DMS114 treated with DMSO at 0.1 percent for 48 hours (cell line): ENCODE data around the gene CNTNAP2.

Source experiments
- DNase-seq: peaks from one replicate; lab custom pipeline; 2025; ENCODE audit not compliant: unreplicated experiment; lab: John Stamatoyannopoulos, UW

CNTNAP2 gene

DNA sequence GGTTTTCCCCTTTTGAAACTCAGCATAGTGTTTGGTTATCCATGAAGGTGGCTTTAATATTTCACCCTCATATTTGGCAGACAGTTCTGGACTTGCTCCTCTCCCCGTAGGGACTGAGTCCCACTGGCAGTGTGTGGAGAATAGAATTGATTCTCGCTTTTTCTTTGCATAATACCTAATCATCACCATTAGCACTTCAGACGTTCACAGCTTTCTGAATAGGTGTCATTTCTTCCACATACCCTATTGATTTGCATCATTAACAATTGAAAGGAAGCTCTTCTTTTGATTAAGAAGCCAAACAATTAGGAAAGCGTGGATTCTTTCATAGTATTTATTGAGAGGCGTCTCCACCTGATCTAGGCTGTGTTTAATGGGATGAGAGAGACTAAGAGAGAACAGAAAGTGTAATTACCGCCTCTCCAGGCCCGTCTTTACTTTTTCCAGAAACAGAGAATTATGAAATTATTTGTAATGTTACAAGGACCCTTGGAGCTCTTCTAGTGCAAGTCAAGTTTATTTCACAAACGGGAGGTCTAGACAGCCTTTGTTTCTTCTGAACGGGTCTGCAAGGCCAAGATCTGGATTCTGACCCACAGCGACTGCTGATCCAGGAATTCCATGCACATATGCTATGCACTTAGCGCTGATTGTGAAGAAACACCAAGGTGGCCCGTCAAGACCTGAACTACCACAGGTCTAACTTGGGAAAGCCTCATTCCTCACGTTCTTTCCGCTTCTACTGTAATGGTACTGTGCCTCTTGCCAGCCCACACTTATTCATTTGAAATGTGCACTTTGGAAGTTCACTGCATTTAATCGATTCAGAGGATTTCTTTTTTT is 2224.1 kb downstream of the CNTNAP2 start:
- no peak for DNase-seq

DNA sequence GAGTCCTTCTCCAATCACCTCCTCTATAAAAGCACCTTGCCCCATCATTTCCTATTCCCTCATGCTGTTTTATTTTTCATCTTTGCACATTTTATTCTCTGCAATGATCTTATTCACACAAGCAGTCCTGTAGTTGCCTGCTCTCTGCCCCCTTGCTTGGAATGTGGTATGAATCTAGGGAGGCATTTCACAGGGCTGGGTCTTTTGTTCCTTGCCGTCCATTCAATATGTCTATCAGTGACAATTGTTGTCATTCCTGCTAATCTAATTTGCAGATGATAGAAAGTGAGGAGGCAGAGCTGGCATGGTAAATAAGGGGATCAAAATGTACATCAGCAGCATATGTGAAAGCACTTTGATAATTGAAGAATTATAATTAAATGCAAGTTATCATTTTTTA is 2227.8 kb downstream of the CNTNAP2 start:
- no peak for DNase-seq

DNA sequence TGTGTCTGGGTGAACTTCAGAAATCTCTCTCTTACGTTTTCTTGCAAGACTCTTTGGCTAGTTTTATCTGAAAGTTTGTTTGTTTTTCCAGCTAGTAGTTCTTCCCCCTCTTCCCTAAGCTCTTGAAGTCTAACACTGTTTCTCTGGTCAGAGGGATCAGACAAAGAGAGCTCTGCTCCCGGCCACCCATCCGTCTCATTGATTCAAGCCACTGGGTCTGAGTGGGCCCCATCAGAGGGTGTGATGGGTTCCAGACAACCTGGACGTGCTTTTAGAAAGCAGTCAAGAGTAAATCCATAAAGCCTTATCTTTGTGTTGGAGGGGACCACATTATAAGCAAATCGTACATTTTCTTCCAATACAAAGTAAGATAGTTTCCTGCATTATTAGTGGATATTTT is 2231.4 kb downstream of the CNTNAP2 start:
- DNase-seq: no peak

DNA sequence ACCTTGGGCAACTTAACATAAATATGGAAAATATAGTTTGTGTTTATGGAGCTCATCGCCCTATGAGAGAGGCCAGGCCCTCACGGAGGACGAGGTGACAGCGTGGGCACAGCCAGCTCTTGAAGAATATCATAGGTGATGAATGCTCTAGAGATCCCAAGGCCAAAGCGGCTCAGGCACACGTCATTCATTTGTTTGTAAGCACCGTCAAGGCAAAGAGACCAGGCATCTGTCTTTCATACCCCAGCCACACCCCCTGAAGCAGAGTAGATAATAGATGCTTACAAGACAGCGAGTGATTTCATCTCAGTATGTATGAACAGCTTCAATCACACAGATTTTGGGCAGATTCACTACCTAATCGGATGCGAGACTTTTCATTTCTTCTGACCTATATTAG is 2231.9 kb downstream of the CNTNAP2 start:
- DNase-seq: no peak

DNA sequence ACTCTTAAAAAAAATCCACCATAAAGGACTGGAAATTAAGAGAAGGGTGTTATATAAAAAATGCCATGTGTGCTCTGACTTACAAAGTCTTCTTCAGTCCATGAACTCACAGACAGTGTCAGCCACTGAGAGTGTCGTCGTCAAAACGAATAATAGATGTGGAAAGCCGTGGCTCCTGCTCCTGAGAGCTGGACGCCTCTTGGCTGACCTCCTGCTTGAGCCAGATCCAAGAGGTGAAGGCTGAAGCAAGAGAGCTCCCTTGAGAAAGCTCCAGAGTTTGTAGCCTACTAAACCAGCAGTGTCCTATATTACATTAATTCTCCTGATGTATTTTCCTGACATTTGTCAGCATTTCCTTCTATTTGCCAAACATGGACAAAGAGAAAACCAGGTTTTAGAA is 2239.7 kb downstream of the CNTNAP2 start:
- no peak for DNase-seq

DNA sequence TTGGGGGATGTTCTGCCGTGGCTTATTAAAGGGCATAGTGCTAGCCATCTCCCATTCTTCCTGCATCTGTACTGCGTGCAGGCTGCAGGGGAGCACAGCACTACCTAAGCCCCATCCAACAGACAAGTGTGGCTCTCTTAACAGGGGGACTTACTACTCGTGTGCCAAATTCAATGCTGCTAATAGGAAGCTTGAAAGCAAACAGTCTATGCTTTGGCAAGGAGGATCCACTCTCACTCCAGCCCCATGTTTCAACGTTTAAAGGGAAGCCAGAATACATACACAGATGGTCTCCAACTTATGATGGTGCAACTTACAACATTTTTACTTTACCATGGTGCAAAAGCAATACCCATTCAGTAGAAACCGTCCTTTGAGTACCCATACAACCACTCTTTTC is 2245.9 kb downstream of the CNTNAP2 start:
- DNase-seq: no peak

DNA sequence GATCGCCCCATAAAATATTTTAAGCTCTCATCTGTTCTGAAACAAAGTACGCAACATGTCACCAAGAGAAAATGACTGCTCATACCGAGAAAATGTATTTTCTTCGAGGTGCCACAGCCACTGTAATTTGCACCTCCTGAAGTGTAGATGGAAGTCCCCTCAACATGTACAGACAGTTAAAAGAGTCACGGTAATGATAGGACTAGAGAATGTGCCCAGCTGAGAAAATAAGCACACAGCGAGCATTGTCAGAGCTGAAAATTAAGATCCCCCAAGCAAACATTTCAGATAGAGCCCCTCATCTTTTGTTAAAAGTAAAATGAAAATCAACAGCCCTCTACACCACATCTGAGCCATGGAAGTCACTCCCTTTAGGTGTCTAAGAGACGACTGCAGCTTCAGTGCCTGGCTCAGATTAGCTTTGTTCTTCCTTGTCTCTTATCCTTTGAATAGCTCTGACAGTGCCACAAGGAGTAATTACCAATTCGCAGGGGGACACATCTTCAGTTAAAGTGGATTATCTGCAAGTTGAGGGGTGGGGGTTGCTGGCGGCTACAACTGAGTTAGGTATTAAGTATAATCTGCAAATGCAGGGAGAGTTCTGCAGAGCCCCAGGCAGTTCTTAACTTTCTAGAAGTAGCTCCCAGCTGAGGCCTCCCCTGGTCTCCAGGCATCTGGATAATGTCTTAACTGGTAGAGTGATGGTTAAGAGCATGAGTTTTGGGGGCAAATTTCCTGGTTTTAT is 2251.3 kb downstream of the CNTNAP2 start:
- DNase-seq: no peak

DNA sequence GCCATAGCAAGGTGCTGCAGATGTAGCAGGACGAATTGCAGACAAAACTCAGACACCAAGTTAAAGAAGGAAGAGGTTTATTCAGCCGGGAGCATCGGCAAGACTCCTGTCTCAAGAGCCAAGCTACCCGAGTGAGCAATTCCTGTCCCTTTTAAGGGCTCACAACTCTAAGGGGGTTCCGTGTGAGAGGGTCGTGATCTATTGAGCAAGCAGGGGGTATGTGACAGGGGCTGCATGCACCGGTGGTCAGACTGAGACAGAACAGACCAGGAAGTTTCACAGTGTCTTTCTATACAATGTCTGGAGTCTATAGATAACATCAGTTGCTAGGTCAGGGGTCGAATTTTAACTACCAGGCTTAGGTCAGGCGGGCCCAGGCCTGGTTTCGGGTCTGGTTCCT is 2252.0 kb downstream of the CNTNAP2 start:
- DNase-seq: no peak

DNA sequence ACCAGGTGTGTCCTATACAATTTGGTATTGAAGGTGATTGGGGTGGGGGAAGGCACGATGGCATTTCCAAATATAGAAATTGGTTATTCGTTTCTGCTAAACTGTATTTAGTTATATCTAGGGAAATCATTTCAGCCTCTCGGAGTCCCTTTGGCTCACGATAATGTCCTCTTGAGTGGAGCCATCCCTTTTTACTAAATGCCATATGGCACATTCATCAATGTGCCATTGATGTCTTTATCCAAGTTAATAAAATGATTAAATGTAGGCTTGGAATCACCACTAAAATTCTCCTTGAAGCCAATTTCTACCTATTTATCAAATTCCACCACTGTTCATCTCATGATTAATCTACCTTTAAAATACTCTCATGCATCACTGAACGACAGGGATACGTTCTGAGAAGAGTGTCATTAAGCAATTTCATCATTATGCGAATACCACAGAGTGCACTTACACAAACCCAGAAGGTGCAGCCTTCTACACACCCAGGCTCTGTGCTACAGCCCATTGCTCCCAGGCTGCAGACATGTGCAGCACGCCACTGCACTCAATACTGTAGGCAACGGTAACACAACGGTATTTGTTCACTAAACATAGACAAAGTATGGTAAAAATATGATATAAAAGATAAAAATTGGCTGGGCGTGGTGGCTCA is 2254.8 kb downstream of the CNTNAP2 start:
- DNase-seq: no peak

DNA sequence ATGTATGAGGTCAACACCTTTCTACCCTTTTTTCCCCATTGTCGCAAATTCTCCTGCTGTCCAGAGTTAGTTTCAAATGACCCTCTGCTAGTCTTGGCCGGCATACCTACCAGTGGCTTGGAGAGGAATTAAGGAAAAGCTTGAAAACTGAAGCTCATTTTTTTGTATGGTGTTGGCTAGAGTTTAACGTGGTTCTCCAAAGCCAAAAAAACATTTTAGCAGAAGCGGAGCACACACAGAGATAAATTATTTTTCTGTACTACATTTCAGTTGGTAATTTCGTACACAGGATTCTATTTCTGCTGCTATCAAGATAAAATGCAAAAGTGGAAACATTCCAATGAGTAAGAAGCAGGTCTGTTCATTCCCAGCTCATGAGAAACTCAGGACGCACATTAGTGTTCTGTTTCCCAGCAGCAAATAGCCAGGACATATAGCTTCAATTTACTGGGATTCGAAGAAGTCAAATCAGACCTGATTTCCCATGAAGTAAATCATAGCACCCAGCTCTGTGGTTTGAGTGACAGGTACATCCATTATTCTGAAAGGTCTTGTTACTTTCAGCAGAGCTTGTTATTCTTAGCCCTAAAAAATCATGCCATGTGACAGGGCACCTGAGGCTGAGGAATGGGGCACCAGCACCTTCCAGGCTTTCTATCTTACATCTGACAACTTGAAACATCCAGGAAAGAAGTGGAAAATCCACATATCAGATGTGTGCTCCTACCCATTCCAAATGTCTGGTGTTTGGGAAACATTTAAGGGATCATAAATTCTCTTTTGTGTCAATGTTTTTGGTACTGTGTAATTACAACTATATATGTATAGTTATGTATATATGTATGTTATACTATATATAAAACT is 2258.0 kb downstream of the CNTNAP2 start:
- DNase-seq: no peak

DNA sequence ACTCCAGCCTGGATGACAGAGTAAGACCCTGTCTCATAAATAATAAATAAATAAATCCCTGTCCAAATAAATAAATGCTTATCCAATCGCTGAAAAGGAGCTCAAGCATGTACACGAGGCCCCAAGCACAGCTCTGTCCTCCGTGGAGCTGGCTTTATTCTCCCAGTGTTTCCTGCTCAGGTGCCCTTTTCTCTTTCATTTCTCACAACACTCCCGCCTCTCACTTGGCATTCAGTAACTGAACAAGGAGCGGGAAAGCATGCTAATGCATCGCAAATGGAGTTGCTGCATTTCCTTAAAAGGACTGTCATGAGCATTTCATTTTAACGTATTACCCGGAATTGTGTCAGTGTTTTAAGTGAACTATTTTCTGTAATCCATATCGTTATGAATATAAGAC is 2263.1 kb downstream of the CNTNAP2 start:
- no peak for DNase-seq

DNA sequence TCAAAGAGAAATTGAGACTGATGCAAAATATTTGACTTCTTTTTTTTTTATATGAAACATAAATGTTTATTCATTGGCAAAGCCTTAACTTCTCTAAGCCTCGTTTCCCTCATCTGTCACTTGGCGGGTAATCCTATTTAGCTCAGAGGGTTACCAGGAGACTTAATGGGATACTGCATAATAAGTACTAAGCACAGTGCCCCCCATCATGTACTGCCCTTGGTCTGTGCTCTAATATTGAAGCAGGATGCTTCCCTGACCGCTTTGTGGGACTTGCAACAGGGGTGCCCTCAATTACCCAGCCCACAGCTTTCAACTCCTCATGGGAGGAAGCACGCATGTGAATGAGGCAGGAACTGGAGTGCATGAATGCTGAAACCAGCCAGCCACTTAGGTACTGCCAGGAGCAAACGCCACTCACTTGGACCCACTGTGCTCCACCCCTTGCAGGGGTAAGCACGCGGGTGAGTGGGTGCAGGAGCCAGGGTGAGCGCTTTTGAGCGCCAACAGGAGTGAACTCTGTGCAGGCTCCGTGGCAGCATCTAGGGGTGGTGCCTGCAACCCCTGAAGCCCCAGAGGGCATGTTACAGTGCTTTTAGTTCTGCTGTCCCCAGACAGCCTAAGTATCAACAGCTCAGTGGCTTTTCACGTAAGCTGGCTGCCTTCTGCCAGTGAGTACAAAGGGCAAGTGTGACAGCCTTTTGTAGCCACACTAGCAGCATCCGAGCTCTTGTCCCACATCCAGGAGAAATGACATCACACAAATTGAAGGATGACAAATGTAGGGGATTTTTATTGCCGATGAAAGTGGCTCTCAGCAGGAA is 2264.2 kb downstream of the CNTNAP2 start:
- DNase-seq: no peak

DNA sequence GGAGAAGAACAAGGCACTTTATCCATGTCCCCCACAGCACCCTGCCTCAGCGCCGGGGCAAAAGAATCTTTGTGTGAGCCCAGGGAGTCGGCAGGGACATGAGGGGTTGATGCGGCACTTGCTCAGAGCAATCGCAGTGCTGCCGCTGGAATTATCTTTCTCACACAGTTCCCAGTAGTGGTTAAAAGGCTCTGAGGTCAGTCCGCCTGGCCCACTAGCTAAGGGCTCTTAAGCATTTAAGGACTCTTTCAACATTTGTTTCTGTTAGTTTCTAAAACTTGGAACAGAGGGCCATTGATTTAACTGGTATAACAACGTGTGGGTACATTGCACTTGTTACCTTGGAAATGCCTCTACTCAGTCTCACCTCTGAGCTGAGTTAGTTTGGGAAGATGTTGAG is 2266.0 kb downstream of the CNTNAP2 start:
- no peak for DNase-seq

DNA sequence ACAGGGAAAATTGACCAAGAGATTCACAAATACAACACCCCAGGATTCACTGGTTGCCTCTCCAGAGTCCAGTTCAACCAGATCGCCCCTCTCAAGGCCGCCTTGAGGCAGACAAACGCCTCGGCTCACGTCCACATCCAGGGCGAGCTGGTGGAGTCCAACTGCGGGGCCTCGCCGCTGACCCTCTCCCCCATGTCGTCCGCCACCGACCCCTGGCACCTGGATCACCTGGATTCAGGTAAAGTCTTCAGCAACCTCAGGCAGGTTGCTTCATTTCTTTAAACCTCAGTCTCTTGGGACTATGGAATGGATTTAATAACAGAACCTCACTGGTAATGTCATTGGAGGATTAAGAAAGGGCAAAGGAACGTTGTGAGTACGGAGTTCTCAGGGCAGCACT is 2267.1 kb downstream of the CNTNAP2 start:
- no peak for DNase-seq

DNA sequence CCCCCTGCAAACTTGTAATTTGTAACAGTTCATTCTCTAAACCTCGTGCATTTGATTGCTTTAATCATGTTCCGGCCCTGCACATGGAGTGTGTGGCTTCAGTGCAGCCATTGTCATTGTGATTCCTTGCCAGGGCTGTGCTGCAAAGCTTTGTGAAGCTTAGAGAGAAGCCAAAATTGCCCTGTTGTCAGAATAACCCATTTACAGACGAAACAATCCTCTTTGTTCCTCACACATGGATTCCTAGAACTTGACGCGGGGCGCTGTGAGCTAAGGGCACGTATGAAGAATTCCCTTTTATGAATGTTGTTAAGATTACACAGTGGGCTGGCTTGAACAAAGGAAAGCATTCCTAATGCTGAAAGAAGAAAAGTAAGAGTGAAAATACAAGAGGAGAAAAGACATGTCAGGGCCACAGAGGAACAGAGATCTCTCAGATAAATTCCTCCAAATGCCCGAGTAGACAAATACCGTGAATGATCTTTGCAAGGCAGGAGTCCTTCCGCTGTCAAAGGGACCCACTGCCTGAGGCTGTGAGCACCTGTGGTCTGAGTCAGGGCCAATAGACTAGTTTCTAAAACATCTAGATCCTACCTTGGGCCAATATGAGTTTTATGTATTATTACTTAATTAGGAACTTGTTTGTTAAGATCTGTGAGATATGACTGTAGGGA is 2268.5 kb downstream of the CNTNAP2 start:
- DNase-seq: no peak

DNA sequence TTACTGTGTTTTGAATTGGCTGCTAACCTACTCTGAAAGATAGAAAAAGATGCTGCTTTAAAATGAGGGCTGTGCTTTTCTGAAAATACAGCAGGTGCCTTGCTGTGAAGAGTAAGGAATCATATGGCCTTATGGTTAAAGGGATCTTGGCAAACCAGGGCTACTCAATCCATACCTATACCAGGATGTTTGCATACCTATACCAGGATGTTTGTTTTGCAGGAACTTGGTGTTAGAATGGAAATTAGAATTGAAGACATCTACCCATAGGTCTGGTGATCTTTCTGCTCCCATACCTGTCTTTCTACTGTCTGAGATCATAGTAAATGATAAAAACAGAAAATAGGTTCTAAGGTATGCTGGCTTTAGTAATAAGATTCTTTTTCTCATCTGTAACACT is 2273.8 kb downstream of the CNTNAP2 start:
- no peak for DNase-seq

DNA sequence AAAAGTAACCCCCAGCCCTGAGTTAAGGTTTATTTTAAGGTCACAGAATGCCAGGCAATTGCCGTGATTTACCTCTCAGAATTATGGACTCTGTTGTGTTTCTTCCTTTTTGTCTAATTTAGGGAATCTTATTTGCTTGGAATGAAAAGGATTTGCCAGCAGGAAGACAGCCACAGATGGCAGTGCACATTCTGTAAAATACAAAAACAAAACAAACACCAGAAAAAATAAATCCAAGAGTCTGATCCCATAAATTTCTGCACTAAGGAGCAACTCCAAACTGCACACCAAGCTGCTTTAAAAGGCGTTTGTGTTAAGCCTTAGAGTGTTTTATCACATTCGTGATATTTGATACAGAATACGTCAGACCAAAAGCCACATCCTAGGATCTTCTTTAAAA is 2275.0 kb downstream of the CNTNAP2 start:
- DNase-seq: no peak

DNA sequence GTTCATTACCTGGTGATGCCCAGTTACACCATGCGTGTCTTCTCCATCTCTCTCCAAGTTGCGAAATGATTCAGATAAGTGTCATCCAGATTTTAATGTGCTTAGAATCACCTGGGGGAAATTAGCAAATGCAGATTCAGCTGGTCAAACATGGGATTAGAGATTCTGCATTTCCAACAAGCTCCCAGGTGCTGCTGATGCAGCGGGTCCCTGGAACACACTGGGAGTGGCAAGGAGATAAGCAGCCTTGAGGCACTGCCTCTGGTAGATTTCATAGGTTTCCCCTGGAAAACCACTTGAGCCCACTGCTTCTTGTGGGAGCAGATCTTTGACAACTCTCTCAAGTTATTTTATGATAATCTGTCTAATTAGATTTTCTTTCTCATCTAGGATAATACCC is 2278.0 kb downstream of the CNTNAP2 start:
- no peak for DNase-seq

DNA sequence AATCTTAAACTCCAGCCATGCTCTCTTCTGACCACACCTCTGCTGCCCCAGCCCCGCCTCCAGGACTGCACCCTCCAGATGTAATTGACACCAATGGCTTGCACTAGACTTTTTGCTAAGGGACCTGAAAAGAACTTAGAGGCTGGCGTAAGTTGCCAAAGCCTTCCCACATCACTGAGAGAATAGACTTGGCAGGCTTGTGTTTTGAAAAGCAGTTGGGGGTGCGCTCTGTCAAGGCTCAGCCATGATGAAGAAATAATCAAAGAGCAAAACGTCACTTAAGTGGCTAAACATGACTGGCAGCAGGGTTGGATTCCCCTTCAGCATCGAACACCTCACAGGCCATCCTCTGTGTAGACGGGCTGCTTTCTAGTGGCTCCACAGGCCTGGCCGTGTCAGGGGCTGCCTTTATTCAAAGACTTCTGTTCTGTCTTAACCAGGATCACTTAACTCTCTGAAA is 2278.8 kb downstream of the CNTNAP2 start:
- no peak for DNase-seq
